ENCODE data around the gene SAMD14.

GRCh38 chr17:50151937-50152547 lies 22.1 kb upstream of the SAMD14 start:
- no peak for TF ChIP-seq CTCF (IDR thresholded peaks at IDR 0.05)
- TF ChIP-seq ZFX (IDR thresholded peaks at IDR 0.05; ENCODE audit: borderline replicate concordance), result no peak

Measured in 22Rv1 (cell line).